ENCODE measurements around the gene SHB.

Gene SHB

DNA sequence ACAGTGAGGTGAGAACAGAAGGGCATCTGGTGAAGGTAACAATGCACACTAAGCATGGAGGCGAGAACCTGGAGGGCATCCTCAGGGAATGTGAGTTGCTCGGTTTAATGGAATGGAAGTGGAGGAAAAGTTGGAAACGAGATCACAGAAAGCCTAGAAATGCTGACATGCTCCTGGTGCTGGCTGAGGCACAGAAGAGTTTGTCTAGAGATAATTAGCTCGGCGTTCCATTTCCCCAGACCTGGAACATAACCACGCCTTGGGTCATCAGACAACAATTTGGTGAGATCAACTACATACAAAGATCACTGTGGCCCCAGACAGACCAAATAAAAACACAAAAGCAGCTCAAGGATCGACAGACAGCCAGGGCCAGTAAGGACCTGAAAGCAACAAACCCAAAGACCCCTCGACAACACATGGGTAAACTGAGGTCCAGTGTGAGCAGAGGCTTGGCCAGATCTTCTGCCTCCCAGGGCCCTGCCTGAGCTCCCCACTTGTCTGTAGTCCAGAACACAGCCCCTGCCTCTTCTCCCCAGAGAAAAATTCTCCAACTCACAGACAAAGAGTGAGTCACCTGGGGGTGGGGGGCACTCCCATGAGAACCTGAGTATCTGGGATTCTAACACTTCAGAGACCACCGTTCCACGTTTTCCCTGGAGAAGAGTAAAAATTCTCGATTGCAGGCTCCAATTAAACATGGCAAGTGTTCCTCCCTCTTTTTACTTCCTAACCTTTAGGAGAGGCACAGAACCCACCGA is 52.5 kb downstream of the SHB start:
- TF ChIP-seq CTCF (IDR thresholded peaks at IDR 0.05; ENCODE audit: insufficient read depth, low read length, poor library complexity, severe bottlenecking), result no peak
- no peak for DNase-seq (ENCODE audit: extremely low read depth, insufficient read length)
- Histone ChIP-seq H3K27me3 (replicated peaks; ENCODE audit: control insufficient read depth, insufficient read depth, low read length) (no peaks in the 10 kb centered on the region), H3K4me3 (replicated peaks; ENCODE audit: low read depth, low read length) (no peak overlapping the region), H3K36me3 (ENCODE audit: control insufficient read depth, insufficient read depth, low read length) (no peaks in the 10 kb centered on the region)

DNA sequence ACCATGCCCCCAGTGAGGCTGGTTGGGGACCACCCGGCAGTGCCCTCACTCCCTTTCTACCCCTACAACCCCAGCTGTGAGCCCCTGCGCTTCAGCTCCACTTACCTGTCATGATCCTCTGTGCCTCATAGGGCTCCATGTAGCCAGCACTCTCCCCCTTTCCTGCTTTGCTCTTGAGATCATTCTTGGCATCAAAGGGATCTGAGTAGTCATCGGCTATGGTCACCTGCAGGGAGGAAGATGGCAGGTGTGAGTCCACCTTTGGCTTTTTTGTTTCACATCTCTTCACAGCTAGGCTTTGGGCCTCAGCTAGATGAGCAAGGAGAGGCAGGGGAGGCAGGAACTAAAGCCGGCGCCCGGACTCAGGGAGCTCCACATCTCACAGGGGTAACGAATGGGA is 53.1 kb downstream of the SHB start:
- H3K27me3 ChIP-seq (replicated peaks; ENCODE audit: control insufficient read depth, insufficient read depth, low read length), result no peaks in the 10 kb centered on the region
- no peak for DNase-seq (ENCODE audit: extremely low read depth, insufficient read length)
- no peak overlapping the region for H3K4me3 ChIP-seq (replicated peaks; ENCODE audit: low read depth, low read length)
- H3K36me3 ChIP-seq (ENCODE audit: control insufficient read depth, insufficient read depth, low read length), result no peaks in the 10 kb centered on the region
- no peak for TF ChIP-seq CTCF (IDR thresholded peaks at IDR 0.05; ENCODE audit: insufficient read depth, low read length, poor library complexity, severe bottlenecking)

DNA sequence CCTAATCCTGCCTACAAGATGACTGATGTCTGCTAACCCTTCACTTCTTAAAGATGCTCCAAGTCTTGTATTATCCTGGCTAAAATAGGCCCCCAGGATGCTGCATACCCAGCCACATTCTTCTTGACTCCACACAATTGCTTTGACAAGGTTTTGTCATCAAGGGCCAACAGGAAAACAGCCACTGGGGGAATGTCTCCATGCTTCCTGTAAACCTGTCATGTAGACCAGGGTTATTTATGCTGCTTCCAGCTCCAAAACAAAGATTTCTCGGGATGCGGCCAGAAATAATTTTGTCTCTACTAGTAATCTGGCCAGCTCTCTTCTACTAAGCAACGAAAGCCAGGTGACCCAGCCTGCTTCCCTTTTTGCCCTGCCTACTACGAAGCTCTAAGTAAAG is 53.8 kb downstream of the SHB start:
- no peaks in the 10 kb centered on the region for H3K27me3 ChIP-seq (replicated peaks; ENCODE audit: control insufficient read depth, insufficient read depth, low read length)
- no peak for DNase-seq (ENCODE audit: extremely low read depth, insufficient read length)
- H3K4me3 ChIP-seq (replicated peaks; ENCODE audit: low read depth, low read length), result no peak overlapping the region
- H3K36me3 ChIP-seq (ENCODE audit: control insufficient read depth, insufficient read depth, low read length), result no peaks in the 10 kb centered on the region
- no peak for TF ChIP-seq CTCF (IDR thresholded peaks at IDR 0.05; ENCODE audit: insufficient read depth, low read length, poor library complexity, severe bottlenecking)

DNA sequence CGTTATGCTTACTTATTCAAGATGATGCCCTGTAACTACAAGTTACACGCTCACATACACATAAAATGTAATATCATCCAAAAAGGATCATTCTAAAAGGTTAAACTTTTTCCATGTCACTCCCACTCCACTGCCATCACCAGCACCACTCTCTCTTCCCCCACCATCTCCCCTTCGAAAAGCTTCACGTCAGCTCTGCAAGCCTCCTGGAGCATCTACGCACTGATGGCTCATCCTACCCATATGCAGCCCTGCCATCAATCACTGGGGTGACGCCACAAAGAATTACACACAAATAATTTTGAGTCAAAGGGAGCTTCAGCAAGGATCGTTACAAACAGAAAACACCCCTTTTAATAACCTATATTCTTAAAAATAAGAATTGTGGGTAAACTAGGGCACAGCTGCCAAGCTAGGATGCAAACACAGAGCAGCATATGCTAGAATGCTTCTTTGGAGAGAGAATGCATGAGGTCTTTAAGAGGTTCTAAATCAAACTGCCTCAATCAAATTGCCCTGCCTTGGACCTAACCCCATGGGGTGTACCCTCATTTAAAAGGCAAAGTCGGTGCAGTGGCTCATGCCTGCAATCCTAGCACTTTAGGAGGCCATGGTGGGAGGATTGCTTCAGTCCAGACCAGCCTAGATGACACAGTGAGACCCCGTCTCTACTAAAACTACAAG is 56.1 kb downstream of the SHB start:
- Histone ChIP-seq H3K27me3 (replicated peaks; ENCODE audit: control insufficient read depth, insufficient read depth, low read length) (no peaks in the 10 kb centered on the region), H3K4me3 (replicated peaks; ENCODE audit: low read depth, low read length) (no peak overlapping the region), H3K36me3 (ENCODE audit: control insufficient read depth, insufficient read depth, low read length) (no peaks in the 10 kb centered on the region)
- TF ChIP-seq CTCF (IDR thresholded peaks at IDR 0.05; ENCODE audit: insufficient read depth, low read length, poor library complexity, severe bottlenecking), result no peak
- DNase-seq (ENCODE audit: extremely low read depth, insufficient read length), result no peak

DNA sequence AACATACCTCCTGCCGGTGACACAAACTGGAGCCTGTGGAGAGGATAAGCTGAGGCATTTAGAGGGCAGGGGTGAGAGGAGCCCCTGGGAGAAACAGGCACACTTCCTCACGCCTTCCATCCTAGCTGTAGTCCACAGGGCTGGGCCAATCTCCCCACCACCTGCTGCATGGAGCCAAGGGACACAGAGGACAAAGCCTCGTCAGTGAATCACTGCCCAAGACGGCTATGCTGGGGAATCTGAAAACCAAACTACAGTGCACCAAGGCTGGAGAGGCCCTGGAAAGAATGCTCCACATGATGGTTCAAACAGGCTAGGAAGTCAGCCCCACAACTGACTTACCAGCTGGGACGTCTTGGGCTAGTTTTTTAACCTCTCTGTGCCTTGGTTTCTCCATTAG is 57.0 kb downstream of the SHB start:
- Histone ChIP-seq H3K36me3 (ENCODE audit: control insufficient read depth, insufficient read depth, low read length) (no peaks in the 10 kb centered on the region), H3K4me3 (replicated peaks; ENCODE audit: low read depth, low read length) (no peak overlapping the region), H3K27me3 (replicated peaks; ENCODE audit: control insufficient read depth, insufficient read depth, low read length) (no peaks in the 10 kb centered on the region)
- DNase-seq (ENCODE audit: extremely low read depth, insufficient read length), result no peak
- TF ChIP-seq CTCF (IDR thresholded peaks at IDR 0.05; ENCODE audit: insufficient read depth, low read length, poor library complexity, severe bottlenecking), result no peak

All from GM06990 (cell line).